Measurements from ENCODE around the gene EDEM2. TPM values are rescaled to one million over a fixed set of nuclear protein-coding genes. Genes with fewer than 3 reads are reported as not detected.
"Not testable (repeated sequence)": the region's sequence is repeated elsewhere in the genome, so short reads cannot be mapped to it uniquely, and the experiment has no call there.

The EDEM2 gene
- total RNA-seq (2012; rRNA removed): 28.8 and 35.5 TPM in 2 replicates

- Histone ChIP-seq H3K4me1 (ENCODE audit: control insufficient read depth, insufficient read depth, low read length) (peaks cover 13% of the 10 kb centered on the region), H3K4me2 (ENCODE audit: low read length) (peak within 1 kb of the TSS; percentile 93), H3K36me3 (ENCODE audit: insufficient read depth, low read length) (peaks cover 12% of the 10 kb centered on the region), H3K4me3 (ENCODE audit: low read length) (peak within 1 kb of the TSS; percentile 87), H3K9me3 (replicated peaks; ENCODE audit: low read length) (no peaks in the 10 kb centered on the region), H3K27me3 (ENCODE audit: control insufficient read depth, insufficient read depth, low read length) (no peaks in the 10 kb centered on the region), H3K9ac (ENCODE audit: low read depth, low read length) (peak within 1 kb of the TSS; percentile 78)
Observed at GRCh38 chr20:35146920-35147574, at the start of gene EDEM2. Gene EDEM2 (minus strand): TSS chr20:35147336. CDS start chr20:35147258, 78 bp downstream.

GRCh38 chr20:35196313-35196712, 49.2 kb upstream of the EDEM2 start:
- Histone ChIP-seq H3K9ac (ENCODE audit: low read depth, low read length) (no peak overlapping the region), H3K4me2 (ENCODE audit: low read length) (no peak overlapping the region), H3K27me3 (ENCODE audit: control insufficient read depth, insufficient read depth, low read length) (no peaks in the 10 kb centered on the region), H3K9me3 (replicated peaks; ENCODE audit: low read length) (peaks cover 15% of the 10 kb centered on the region), H3K36me3 (ENCODE audit: insufficient read depth, low read length) (no peaks in the 10 kb centered on the region), H3K4me3 (ENCODE audit: low read length) (no peak overlapping the region), H3K4me1 (ENCODE audit: control insufficient read depth, insufficient read depth, low read length) (peaks cover 11% of the 10 kb centered on the region)

GRCh38 chr20:35193031-35193791, 46.1 kb upstream of the EDEM2 start:
- not testable (repeated sequence) for H3K36me3 ChIP-seq (ENCODE audit: insufficient read depth, low read length); H3K9me3 ChIP-seq (replicated peaks; ENCODE audit: low read length); H3K4me2 ChIP-seq (ENCODE audit: low read length); H3K4me1 ChIP-seq (ENCODE audit: control insufficient read depth, insufficient read depth, low read length); H3K4me3 ChIP-seq (ENCODE audit: low read length); H3K27me3 ChIP-seq (ENCODE audit: control insufficient read depth, insufficient read depth, low read length); H3K9ac ChIP-seq (ENCODE audit: low read depth, low read length)

- peaks cover 9% of the 10 kb centered on the region for H3K9me3 ChIP-seq (replicated peaks; ENCODE audit: low read length)
- no peak overlapping the region for H3K4me3 ChIP-seq (ENCODE audit: low read length)
- H3K27me3 ChIP-seq (ENCODE audit: control insufficient read depth, insufficient read depth, low read length): peaks cover 7% of the 10 kb centered on the region
- no peak overlapping the region for H3K9ac ChIP-seq (ENCODE audit: low read depth, low read length)
- no peak overlapping the region for H3K4me2 ChIP-seq (ENCODE audit: low read length)
- no peaks in the 10 kb centered on the region for H3K36me3 ChIP-seq (ENCODE audit: insufficient read depth, low read length)
- no peaks in the 10 kb centered on the region for H3K4me1 ChIP-seq (ENCODE audit: control insufficient read depth, insufficient read depth, low read length)
Observed at GRCh38 chr20:35192118-35192872, 45.2 kb upstream of the EDEM2 start.

GRCh38 chr20:35191419-35192117, 44.4 kb upstream of the EDEM2 start:
- Histone ChIP-seq H3K4me1 (ENCODE audit: control insufficient read depth, insufficient read depth, low read length) (no peaks in the 10 kb centered on the region), H3K4me2 (ENCODE audit: low read length) (no peak overlapping the region), H3K27me3 (ENCODE audit: control insufficient read depth, insufficient read depth, low read length) (peaks cover 7% of the 10 kb centered on the region), H3K4me3 (ENCODE audit: low read length) (no peak overlapping the region), H3K36me3 (ENCODE audit: insufficient read depth, low read length) (no peaks in the 10 kb centered on the region), H3K9ac (ENCODE audit: low read depth, low read length) (no peak overlapping the region), H3K9me3 (replicated peaks; ENCODE audit: low read length) (peaks cover 4% of the 10 kb centered on the region)

GRCh38 chr20:35190556-35190955, 43.4 kb upstream of the EDEM2 start:
- Histone ChIP-seq H3K27me3 (ENCODE audit: control insufficient read depth, insufficient read depth, low read length) (peaks cover 7% of the 10 kb centered on the region), H3K4me1 (ENCODE audit: control insufficient read depth, insufficient read depth, low read length) (no peaks in the 10 kb centered on the region), H3K4me3 (ENCODE audit: low read length) (no peak overlapping the region), H3K36me3 (ENCODE audit: insufficient read depth, low read length) (no peaks in the 10 kb centered on the region), H3K9ac (ENCODE audit: low read depth, low read length) (no peak overlapping the region), H3K4me2 (ENCODE audit: low read length) (no peak overlapping the region), H3K9me3 (replicated peaks; ENCODE audit: low read length) (no peaks in the 10 kb centered on the region)

GRCh38 chr20:35189223-35189622, 42.1 kb upstream of the EDEM2 start:
- not testable (repeated sequence) for H3K4me3 ChIP-seq (ENCODE audit: low read length); H3K36me3 ChIP-seq (ENCODE audit: insufficient read depth, low read length)

GRCh38 chr20:35187584-35188190, 40.6 kb upstream of the EDEM2 start:
- Histone ChIP-seq H3K4me1 (ENCODE audit: control insufficient read depth, insufficient read depth, low read length) (no peaks in the 10 kb centered on the region), H3K27me3 (ENCODE audit: control insufficient read depth, insufficient read depth, low read length) (peaks cover 7% of the 10 kb centered on the region)

More at GRCh38 chr20:35189223-35189622, 42.1 kb upstream of the EDEM2 start:
- H3K9me3 ChIP-seq (replicated peaks; ENCODE audit: low read length); H3K4me2 ChIP-seq (ENCODE audit: low read length); H3K9ac ChIP-seq (ENCODE audit: low read depth, low read length); H3K4me1 ChIP-seq (ENCODE audit: control insufficient read depth, insufficient read depth, low read length); H3K27me3 ChIP-seq (ENCODE audit: control insufficient read depth, insufficient read depth, low read length): not testable (repeated sequence)

GRCh38 chr20:35186691-35187289, 39.7 kb upstream of the EDEM2 start:
- not testable (repeated sequence) for H3K36me3 ChIP-seq (ENCODE audit: insufficient read depth, low read length); H3K9ac ChIP-seq (ENCODE audit: low read depth, low read length); H3K4me2 ChIP-seq (ENCODE audit: low read length); H3K27me3 ChIP-seq (ENCODE audit: control insufficient read depth, insufficient read depth, low read length); H3K4me1 ChIP-seq (ENCODE audit: control insufficient read depth, insufficient read depth, low read length); H3K4me3 ChIP-seq (ENCODE audit: low read length); H3K9me3 ChIP-seq (replicated peaks; ENCODE audit: low read length)

More at GRCh38 chr20:35187584-35188190, 40.6 kb upstream of the EDEM2 start:
- H3K36me3 ChIP-seq (ENCODE audit: insufficient read depth, low read length): no peaks in the 10 kb centered on the region
- no peaks in the 10 kb centered on the region for H3K9me3 ChIP-seq (replicated peaks; ENCODE audit: low read length)
- H3K9ac ChIP-seq (ENCODE audit: low read depth, low read length): no peak overlapping the region
- H3K4me2 ChIP-seq (ENCODE audit: low read length): no peak overlapping the region
- no peak overlapping the region for H3K4me3 ChIP-seq (ENCODE audit: low read length)

- H3K9ac ChIP-seq (ENCODE audit: low read depth, low read length): no peak overlapping the region
- H3K4me2 ChIP-seq (ENCODE audit: low read length): no peak overlapping the region
- H3K36me3 ChIP-seq (ENCODE audit: insufficient read depth, low read length): no peaks in the 10 kb centered on the region
- no peaks in the 10 kb centered on the region for H3K4me1 ChIP-seq (ENCODE audit: control insufficient read depth, insufficient read depth, low read length)
- H3K9me3 ChIP-seq (replicated peaks; ENCODE audit: low read length): no peaks in the 10 kb centered on the region
- H3K4me3 ChIP-seq (ENCODE audit: low read length): no peak overlapping the region
- no peaks in the 10 kb centered on the region for H3K27me3 ChIP-seq (ENCODE audit: control insufficient read depth, insufficient read depth, low read length)
Observed at GRCh38 chr20:35181731-35182130, 34.6 kb upstream of the EDEM2 start.
